GM21528 (cell line): Measurements from ENCODE around the gene CHST13.

ENCODE experiments used
- ATAC-seq: cut with Tn5 transposase; IDR thresholded peaks from one replicate; pipeline ENCODE4 v1.9.1; 2021; ENCODE audit warnings: mild to moderate bottlenecking, moderate library complexity; ENCODE audit not compliant: unreplicated experiment, low FRiP score

CHST13 gene

GRCh38 chr3:126539558-126540250, 15.7 kb downstream of the CHST13 start:
- no peak for ATAC-seq

- no peak for ATAC-seq
Measured at GRCh38 chr3:126540342-126540849, 16.4 kb downstream of the CHST13 start.

DNA sequence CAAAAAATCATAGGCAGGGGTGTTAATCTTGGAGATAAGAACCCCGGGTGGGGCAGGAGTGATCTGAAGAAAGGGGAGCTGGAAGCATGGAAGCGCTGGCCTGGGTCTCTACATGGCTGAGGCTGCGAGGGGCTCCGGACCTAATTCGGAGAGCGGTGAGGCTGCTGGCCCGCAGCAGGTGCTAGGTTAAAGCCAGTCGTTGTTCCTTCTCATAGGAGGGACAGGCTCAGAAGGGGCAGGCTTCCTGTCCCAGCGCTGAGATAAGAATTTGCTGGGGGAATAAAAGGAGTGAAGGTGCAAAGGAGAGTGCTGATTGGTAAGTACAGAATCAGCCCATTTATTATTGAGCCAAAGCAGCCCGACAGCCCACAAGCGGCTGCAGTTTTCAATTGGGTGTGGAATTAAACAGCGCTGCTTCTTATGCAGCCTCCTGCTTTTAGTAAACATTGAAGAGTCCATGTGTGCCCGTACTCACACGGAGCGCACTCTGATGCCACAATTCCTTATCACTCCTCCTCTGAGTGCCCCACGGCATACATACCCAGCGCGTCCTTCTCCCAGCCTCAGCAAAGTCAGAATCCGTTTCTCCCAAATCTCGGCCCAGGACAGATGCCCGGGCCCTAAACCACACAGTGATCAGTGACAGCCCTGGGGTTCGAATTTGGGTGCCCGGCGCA, 17.1 kb downstream of the CHST13 start:
- no peak for ATAC-seq

DNA sequence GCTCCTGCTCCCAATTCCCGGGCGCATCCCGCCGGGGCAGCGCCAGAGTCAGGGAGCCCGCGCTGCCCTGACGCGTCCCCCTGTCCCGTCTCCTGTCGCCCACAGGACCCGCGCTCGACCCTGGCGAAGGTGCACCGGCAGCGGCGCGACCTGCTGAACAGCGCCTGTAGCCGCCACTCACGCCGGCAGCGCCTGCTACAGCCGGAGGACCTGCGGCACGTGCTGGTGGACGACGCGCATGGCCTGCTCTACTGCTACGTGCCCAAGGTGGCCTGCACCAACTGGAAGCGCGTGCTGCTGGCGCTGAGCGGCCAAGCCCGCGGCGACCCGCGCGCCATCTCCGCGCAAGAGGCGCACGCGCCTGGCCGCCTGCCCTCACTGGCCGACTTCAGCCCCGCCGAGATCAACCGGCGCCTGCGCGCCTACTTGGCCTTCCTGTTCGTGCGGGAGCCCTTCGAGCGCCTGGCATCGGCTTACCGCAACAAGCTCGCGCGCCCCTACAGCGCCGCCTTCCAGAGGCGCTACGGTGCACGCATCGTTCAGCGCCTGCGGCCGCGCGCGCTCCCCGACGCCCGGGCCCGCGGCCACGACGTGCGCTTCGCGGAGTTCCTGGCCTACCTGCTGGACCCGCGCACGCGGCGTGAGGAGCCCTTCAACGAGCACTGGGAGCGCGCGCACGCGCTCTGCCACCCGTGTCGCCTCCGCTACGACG, 17.8 kb downstream of the CHST13 start:
- no peak for ATAC-seq

- no peak for ATAC-seq
Measured at GRCh38 chr3:126542340-126543241, 18.6 kb downstream of the CHST13 start.

DNA sequence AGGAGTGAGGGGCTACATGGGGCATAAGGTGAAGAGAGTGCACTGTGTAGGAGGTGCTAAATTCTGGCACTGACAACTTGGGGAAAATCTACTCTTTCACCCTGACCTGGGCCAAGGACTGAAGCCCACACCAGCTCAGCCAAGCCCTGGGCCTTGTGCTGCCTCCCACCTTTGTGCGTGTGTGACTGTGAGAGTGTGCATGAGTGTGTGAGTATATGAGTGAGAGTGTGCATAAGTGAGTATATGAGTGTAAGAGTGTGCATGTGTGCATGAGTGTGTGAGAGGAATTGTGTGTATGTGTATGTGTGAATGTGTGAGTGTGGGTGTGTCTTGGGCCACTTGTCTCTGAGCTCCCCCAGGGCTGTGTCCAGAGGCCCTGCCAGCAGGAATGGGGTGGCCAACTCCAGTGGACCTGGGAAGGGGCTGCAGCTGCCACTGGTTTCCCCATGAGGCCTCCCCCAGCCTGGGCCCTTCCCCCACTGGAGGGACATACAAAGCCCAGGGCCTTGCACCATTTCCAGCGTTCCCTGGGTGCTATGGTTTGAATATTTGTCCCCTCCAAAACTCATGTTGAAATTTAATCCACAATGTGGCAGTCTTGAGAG, 19.6 kb downstream of the CHST13 start:
- no peak for ATAC-seq

DNA sequence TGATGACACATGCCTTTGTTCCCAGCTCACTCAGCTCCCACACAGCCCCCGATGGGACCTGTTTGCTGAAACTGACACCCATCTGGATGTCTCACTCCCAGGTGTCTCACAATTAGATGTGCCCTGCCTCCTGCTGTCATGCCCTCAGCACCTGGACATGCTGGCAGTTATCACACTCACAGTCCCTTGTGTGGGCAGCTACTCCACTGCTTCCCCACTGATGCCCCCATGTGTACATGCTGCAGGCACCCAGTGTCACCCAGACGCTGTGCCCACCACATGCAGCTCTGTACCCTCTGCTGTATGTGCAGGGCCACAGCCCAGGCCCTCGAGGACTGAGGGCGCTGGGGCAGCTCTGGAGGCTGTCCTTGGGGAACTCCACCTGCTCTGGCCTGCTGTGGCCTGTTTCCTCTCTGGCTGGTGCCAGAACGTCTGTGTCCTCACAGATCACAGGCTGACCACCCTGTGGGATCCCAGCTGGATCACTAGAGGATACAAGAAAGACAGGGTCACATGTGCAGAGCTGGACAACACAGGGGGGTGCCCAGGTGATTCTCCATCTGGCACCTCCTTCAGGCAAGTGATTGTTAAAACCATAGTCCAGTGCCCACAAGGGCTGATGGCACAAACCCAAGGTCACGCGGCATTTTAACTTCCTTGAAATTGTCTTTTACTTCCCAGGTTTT, 20.8 kb downstream of the CHST13 start:
- no peak for ATAC-seq

GRCh38 chr3:126545544-126545943, 21.6 kb downstream of the CHST13 start:
- no peak for ATAC-seq

DNA sequence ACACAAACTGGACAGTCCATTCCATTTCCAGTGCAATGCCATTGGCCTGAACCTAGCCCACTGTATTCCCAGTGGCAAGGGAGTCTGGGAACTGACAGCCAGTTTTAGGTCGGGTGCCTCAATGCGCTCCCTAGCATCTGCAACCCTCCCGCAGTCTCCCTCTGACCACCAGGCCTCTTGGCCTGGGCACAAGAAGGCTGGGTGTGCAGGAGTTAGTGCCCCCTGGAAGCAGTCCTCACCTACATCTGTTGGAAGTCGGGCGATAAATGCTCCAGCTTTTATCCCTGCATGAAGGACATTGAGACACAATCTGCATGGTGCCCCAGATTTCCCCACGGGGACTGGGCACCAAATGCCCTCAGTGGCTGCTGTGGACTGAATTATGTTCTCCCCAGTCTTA, 22.1 kb downstream of the CHST13 start:
- ATAC-seq: no peak

DNA sequence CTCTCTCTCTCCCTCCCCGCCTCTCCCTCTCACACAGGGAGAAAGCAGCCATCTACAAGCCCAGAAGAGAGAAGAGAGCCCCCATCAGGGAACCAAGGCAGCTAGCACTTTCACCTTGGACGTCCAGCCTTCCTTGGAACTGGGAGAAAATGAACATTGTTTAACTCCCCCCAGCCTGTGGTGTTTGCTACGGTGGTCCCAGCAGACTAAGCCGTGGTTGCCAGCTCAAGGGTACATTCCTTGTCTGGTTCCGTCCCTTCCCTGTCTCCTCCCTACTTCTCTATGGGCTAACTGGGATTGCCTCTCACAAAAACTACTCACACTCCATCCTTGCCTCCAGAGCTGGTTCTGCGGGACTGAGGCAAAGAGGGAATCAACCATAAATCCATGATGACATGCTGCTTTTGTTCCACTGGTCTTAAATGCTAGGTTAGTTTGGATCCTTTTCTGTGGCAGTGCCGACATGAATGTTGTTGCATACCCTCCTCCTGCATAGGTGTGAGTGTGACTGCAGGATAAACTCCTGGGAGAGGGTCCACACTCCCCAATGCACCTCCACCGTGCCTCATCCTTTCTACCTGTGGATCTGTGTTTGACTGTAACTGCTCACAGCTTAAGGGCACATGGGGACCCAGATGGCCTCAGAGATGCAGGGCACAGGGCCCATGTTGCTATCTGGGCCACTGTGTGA, 22.7 kb downstream of the CHST13 start:
- no peak for ATAC-seq

DNA sequence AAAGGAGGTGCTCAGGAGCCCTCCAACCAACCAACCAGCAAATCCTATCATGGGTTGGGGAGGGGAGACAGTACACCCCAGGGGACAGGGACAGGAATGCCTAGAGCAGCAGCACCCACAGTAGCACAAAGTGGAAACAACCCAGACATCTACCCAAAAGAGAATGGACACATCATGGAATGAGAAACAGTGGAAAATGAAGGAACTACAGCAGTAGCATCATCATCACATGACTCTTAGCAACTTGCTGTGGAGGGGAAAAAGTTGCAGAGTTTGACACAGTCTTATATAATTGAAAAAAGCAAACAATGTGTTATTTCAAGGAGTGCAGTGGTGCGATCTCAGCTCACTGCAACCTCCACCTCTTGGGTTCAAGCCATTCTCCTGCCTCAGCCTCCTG, 23.8 kb downstream of the CHST13 start:
- ATAC-seq: no peak

- ATAC-seq: no peak
Measured at GRCh38 chr3:126548556-126549466, 24.9 kb downstream of the CHST13 start.

DNA sequence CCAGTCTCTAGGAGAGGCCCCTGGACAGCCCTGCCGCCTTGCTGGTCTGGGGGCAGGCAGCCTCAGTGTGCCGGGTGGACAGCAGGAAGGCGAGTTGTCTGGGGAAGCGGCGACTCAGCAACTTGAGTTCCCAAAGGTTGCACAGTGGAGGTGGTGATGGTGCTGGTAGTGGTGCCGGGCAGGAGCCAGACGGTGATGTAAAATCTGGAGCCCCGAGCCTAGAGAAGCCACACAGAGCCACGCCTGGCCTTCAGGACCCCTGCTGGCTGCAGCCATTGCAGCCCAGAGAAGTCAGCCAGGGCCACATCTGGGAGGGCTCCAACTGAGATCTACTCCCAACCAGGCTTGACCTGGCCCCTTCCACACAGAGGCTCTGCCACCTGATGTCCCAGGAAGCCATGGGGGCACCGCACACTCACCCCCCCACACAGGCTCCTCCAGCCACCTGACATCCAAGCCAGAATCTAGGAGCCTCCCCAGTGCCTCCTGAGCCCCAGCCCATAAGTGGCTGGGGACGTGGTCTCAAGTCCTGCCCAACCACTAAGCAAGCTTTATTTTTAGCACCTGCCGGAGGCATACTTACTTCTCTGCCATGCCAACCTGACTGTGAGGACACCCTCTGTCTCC, 26.0 kb downstream of the CHST13 start:
- no peak for ATAC-seq

- no peak for ATAC-seq
Measured at GRCh38 chr3:126550488-126551051, 26.6 kb downstream of the CHST13 start.

DNA sequence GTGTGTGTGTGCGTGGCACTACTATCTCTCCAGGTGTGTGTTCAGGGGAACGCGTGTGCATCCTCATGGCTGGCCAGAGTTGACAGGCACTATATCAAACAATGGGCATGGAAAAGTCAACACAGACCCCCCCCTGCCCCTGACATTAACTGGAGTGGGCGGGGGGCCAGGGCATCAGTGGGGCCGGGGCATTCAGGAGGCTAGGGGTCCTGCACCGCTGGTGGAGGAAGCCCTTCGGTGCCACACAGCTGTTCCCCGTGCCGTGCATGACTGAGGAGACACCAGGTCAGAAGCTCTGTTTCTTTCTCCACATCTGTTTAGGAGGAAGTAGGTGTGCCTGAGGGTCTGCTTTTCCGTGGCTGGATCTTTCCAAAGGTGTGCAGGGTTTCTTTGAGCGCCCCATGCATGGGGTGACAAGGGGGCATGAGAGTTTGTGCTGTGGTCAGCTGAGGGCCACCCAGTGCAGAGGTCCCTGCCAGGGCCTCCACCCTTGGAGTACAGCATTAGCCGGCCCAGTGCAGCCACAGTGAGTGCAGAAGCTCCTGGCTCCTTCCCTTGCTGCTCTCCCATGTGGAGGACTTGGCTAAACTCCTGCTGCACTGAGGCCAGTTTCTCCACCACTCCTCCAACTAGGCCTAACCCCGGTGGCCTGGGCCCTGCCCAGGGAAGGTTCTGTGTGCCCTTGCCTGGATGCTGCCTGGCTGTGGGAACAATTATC, 27.3 kb downstream of the CHST13 start:
- no peak for ATAC-seq

DNA sequence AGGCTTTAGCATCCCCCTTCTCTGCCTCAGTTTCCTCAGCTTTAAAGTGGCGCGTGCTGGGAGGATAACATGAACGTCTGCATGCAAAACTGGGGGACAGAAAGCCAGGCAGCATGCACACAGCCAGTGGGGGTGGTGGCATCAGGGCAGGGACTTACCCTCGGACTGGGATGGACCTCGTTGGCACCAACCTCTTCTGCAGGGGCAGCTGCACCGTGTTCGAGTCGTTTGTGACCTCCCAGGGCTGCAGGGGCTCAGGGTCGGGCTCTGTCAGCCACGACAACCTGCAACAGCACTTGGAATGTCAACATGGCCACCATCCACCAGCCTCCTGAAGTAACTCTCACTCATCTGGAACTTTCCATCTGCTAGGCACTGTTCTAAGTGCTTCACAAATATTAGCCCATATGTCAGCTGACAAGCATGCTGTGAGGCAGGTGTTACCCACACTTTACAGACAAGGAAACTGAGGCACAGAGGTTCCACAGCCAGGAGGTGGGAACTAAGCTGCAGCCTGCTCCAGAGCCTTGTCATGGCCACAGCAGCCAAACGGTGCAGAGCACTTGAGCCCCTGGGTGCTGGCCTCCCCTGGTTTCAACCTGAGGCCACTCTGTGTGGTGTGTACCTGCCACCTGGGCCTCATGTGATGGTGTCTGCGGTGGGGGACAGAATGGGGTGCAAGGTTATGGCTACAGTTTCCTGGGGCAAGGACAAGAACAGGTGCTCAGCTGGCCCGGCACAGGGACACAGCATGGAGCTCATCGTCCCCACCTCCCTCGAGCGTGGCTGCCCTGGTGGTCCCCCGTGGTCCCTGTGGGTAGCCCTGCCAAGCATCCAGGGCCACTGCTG, 28.1 kb downstream of the CHST13 start:
- ATAC-seq: no peak
